OCI-LY7 (cell line): ENCODE measurements around the gene SETD3.

Experiments used
- CTCF ChIP-seq: fragments of 200-600 bp; sonication (generic); conservative IDR thresholded peaks from 2 replicates; pipeline ENCODE4 v1.5.1; 2014; ENCODE audit warnings: mild to moderate bottlenecking, antibody characterized with exemption, low read length, moderate library complexity, mixed read lengths
- EZH2phosphoT487 ChIP-seq: fragments of 200-600 bp; sonication (generic); IDR thresholded peaks from 2 replicates; pipeline ENCODE4 v1.6.1; 2018; ENCODE audit warnings: low read depth, borderline replicate concordance, mild to moderate bottlenecking, mixed run types, antibody characterized with exemption, low read length, moderate library complexity, mixed read lengths

GRCh38 chr14:99473458-99473857 is 7.2 kb downstream of the SETD3 start:
- TF ChIP-seq CTCF (no peak), EZH2phosphoT487 (no peak)
